Activated CD4-positive, alpha-beta T cell treated with anti-CD3 and anti-CD28 coated beads for 24 hours (primary cell): ENCODE measurements around the gene BRAP.
"Not testable (repeated sequence)": the region's sequence is repeated elsewhere in the genome, so short reads cannot be mapped to it uniquely, and the experiment has no call there.

Experiments
- DNase-seq, 2 donors: peaks; one replicate each; pipeline ENCODE4 v3.0.0-alpha.2; 2020; ENCODE audit warnings: low read depth in 2 of 2

BRAP gene

DNA sequence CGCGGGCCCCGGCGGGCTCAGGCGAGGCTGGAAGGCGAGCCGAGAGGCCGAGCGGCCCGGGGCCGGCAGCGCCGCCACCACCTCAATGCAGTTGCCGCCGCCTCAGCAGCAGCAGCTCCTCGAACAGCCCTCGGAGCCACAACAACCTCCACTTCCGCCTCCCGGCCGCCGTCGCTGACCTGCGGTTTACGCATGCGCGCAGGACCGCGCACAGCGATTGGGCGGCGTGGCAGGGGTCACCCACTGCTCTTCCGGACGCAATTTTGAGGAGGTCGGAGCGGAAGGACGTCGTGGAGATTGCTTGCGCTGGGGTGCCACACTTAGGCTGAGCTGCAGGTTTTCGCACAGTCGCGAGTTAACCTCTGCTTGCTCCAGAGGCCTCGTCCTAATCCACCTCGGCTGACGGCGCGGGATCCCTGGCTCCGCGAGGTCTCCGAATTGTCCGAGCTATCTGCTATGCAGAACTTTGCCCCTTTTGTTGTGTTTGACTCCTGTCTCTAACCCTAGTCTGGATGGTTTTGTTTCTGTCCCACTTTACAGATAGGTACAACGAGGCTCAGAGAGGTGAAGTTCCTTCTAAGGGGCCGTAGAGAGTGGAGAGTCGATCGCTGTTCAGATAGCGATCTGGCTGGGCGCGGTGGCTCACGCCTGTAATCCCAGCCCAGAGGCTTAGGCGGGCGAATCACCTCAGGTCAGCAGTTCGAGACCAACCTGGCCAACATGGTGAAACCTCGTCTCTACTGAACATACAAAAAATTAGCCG, at the start of gene BRAP, which contains the start of gene ACAD10:
TSS of gene BRAP (minus strand) at position 146 of the 763 bp plus-strand sequence. CDS start 164 bp downstream, outside the sequence.
TSS of gene ACAD10 (plus strand) at position 243 of the 763 bp plus-strand sequence. CDS start 6,657 bp downstream, outside the sequence.
- DNase-seq = peak; percentile 86 to 88

- DNase-seq = no peak
Observed at GRCh38 chr12:111733340-111733915, 47.7 kb upstream of the BRAP start.

GRCh38 chr12:111732786-111733185, 47.0 kb upstream of the BRAP start:
- no peak for DNase-seq

DNA sequence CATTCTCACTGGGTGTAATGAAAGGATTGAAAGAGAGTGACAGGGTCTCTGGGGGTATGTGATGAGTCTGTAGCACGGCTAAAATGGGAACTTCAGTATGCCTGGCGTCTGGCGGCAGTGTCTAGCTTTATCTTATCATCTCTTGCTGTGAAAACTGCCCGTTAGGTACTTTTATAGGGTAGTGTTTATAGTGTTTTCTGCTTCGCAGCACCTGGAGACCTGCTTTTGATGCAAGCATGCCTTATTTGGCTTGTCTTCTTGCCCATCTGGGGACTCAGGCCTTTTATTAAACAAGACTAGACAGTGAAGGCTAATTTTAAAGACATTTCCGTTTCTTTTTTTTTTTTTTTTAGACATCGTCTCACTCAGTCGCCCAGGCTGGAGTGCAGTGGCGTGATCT, 44.7 kb upstream of the BRAP start:
- DNase-seq = no peak

DNA sequence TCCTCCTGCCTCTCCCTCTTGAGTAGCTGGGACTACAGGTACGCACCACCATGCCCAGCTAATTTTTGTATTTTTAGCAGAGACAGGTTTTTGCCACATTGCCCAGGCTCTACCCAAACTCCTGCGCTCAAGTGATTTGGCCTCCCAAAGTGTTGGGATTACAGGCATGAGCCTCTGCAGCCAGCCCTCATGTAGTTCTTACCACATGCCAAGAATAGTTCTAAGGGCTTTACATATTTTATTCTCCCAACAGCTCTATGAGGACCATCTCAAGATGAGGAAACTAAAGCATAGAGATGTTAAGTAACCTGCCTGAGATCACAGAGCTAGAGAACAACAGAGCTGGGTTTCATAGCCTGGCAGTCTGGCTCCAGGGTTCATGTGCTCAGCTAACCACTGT, 43.0 kb upstream of the BRAP start:
- no peak for DNase-seq

GRCh38 chr12:111723646-111724360, 38.0 kb upstream of the BRAP start:
- not testable (repeated sequence) for DNase-seq

- no peak for DNase-seq
Observed at GRCh38 chr12:111720457-111720856, 34.7 kb upstream of the BRAP start.

DNA sequence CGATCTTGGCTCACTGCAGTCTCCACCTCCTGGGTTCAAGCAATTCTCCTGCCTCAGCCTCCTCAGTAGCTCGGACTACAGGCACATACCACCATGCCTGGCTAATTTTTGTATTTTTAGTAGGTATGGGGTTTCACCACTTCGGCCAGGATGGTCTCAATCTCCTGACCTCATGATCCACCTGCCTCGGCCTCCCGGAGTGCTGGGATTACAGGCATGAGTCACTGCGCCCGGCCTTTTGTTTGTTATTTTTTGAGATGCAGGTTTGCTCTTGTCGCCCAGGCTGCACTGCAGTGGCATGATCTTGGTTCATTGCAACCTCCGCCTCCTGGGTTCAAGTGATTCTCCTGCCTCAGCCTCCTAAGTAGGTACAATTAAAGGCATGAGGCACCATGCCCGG, 33.6 kb upstream of the BRAP start:
- DNase-seq = not testable (repeated sequence)

GRCh38 chr12:111715279-111715678, 29.5 kb upstream of the BRAP start:
- no peak for DNase-seq

DNA sequence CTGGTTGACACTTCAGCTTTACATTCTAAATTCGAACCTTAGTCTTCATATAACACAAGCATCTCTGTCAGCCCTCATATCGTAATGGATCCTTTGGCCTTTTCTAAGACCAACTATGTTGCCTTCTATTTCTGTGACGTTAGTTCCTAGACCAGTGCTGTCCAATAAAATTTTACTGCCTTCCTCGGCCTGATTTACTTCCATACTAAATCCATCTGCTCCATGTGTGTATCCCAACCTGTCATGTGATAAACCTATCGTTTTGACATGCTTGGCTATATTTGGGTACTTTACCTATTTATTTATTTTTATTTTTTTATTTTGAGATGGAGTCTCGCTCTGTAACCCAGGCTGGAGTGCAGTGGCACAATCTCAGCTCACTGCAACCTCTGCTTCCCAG, 20.4 kb upstream of the BRAP start:
- no peak for DNase-seq

DNA sequence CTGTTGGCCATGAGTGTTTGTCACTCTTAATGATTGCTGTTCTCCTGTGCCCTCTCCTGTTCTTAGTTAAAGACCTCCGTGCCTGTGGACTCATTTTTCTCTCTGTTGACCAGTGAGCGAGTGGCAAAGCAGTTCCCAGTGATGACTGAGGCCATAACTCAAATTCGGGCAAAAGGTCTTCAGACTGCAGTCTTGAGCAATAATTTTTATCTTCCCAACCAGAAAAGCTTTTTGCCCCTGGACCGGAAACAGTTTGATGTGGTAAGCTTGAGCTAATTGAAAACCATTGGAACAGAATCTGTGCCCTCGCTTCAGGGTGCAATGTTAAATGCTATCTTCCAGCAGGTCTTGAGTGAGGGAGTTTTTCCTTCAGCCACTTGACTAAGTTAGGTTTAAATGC, 19.9 kb upstream of the BRAP start:
- DNase-seq = no peak

DNA sequence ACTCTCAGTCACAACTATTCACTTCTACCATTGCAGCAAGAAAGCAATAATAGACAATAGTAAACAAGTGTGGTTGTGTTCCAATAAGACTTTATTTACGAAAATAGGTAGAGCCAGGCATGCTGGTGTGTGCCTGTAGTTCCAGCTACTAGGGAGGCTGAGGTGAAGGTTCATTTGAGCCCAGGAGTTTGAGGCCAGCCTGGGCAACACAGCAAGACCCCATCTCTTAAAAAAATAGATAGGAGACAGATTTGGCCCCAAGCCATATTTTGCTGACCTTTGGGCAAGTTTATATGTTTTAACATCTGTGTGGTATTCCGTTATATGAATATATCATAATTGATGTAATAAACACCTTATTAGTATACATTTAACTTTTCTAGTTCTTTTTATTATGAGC, 14.2 kb upstream of the BRAP start:
- no peak for DNase-seq

GRCh38 chr12:111693818-111694217, 8.1 kb upstream of the BRAP start:
- DNase-seq = no peak

DNA sequence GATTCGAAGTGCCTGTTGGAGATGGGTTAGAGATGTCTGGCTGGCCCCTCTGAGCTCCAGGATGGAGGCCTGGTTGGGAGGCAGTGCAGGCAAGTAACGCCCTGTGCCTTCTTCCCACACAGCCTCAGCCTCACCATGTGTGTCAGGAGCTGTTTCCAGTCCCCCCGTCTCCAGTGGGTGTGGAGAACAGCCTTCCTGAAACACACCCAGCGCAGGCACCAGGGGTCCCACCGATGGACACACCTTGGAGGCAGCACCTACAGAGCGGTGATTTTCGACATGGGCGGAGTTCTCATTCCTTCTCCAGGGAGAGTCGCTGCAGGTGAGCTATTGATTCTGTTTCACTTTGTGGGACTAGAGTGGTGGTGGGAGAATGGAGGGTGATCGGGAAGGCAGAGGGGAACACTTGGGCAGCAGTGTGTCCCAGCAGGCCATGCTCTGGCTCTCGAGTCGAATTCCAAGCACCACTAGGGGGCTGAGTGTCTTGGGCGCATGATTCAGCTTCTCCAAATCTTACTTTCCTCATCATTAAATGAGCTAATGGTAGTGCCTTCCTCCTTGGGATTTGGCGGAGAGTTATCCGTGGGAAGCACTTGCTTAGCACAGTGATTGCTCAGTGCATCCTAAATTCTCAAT, 6.9 kb upstream of the BRAP start:
- no peak for DNase-seq

DNA sequence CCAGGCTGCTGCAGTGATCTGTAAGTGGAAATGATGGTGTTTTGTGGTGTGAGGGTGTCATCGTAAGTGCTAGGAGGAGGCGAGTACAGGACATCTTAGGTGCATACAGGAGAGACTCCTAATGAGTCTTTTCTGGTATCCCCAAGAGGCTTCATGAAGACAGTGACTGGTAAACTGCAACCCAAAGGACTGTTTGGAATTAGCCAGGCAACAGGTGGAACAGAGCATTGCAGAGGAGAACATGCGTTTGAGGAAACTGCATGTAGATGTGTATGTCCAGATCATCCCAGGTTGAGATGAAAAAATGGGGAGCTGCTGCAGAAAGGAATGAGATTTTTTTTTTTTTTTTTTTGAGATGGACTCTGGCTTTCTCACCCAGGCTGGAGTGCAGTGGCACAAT, 5.5 kb upstream of the BRAP start:
- DNase-seq = no peak

DNA sequence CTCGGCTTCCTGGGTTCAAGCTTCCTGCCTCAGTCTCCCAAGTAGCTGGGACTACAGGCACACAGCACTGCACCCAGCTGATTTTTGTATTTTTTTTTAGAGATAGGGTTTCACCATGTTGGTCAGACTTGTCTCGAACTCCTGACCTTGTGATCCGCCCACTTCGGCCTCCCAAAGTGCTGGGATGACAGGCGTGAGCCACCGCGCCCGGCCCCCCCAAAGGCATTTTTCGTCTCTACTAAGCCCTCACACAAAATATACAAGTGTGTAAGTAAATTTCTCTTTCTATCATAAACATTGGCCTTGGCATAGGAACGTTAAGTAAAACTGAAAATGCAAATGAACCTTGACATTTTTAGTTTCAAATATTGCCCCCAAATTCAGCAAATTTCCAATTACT, 2.2 kb upstream of the BRAP start:
- no peak for DNase-seq

DNA sequence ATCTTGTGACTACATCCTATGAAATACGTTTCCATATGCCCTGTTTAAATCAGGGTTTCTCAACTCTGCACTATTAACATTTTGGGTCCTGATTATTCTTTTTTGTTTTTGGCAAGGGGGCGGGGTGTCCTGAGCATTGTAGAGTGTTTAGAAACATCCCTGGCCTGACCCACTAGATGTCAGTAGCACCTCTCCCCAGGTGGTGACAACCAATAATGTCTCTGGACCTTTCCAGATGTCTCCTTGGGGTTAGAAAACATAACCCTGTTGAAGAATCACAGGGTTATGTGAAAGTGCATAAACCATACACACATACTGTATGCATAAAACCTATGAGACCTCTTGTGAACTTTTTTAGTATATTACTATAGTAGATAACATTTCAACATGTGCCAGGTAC, 1.5 kb upstream of the BRAP start:
- DNase-seq = no peak

- no peak for DNase-seq
Observed at GRCh38 chr12:111686574-111687105, 884 bp upstream of the BRAP start.

GRCh38 chr12:111685322-111685810, 390 bp downstream of the BRAP start:
- peak in 1 of 2 donors; percentile 1 for DNase-seq

DNA sequence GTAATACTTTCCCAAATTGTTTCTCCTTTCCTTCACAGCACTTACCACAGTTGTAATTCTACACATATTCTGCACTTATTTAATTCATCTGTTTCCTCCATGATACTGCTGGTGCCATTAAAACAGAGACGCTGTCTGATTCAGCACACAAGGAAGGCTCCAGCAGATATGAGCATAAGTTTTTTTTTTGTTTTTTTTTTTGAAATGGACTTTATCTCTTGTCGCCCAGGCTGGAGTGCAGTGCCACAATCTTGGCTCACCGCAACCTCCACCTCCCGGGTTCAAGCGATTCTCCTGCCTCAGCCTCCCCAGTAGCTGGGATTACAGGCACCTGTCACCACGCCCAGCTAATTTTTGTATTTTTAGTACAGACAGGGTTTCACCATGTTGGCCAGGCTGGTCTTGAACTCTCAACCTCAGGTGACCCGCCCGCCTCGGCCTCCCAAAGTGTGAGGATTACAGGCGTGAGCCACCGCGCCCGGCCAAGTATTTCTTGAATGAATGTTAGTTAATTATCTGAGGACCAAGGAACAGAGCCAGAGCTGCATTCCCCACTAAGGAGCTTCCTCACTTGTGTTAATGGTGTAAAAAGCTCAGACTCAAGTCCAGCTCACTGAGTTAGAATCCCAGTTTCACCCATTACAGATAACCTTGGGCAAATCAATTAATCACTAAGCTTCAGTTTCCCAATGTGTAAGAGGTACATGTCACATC, 1.1 kb downstream of the BRAP start:
- DNase-seq = not testable (repeated sequence)

GRCh38 chr12:111677186-111677585, 8.6 kb downstream of the BRAP start:
- no peak for DNase-seq
